HG03139 (cell line): ENCODE data around the gene UGDH.
"Not testable (repeated sequence)": the region's sequence is repeated elsewhere in the genome, so short reads cannot be mapped to it uniquely, and the experiment has no call there.

Experiments used
- ATAC-seq: cut with Tn5 transposase; IDR thresholded peaks from one replicate; pipeline ENCODE4 v1.9.1; 2021; ENCODE audit not compliant: unreplicated experiment

The UGDH gene

GRCh38 chr4:39527296-39528060 is at the start of gene UGDH:
UGDH (minus strand) TSS chr4:39527439; CDS start chr4:39521512, 5,927 bp downstream.
- peak; percentile 94 for ATAC-seq

DNA sequence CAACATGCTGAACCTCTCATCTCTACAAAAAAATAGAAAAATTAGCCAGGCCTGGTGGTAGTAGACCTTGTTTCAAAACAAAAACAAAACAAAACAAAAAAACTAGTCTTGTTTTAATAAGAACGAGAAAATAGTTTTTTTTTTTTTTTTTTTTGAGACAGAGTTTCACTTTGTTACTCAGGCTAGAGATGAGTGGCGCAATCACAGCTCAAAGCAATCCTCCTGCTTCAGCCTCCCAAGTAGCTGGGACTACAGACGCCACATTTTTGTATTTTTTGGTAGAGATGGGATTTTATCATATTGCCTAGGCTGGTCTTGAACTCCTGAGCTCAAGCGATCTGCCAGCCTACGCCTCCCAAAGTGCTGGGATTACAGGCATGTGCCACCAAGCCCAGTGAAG is 47.7 kb upstream of the UGDH start:
- no peak for ATAC-seq

- no peak for ATAC-seq
These were observed 44.3 kb upstream of the UGDH start for GRCh38 chr4:39571504-39571903.

GRCh38 chr4:39571054-39571453 is 43.8 kb upstream of the UGDH start:
- ATAC-seq: no peak

DNA sequence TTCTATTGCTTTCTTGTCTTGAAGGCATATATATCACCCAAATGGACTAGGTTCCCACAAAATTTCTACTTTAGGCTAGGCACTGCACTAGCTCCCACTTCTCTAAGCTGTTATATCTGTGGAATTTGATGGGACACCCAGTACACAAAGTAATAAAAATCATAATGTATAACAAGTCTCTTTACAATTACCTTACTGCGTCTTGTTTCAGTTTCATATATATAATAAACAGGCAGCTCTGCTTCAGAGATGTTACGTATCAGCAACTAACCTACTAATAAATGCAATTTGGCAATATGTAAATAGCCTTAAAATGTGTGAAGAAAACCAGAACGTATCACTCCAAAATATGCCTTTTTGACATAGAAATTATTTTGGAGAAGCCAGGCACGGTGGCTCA is 42.0 kb upstream of the UGDH start:
- ATAC-seq: no peak

DNA sequence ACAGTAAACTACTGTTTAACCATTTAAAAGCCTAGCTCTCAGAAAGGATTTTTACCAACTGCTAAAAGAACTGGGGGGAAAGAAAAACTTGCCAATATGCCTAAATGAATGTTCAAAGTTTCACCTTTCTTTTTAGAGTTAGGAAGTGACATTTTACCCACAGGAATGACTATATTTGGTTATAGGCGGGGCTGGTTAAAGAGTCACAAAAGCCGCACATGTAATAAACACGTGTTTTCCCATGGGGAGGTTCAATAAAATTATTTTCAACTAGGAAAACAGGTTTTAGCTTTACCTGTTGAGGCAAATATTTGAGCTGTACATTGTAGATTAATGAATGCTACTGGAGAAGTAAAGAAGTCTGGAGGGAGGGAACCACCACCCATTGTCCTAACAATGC is 41.6 kb upstream of the UGDH start:
- ATAC-seq: no peak

DNA sequence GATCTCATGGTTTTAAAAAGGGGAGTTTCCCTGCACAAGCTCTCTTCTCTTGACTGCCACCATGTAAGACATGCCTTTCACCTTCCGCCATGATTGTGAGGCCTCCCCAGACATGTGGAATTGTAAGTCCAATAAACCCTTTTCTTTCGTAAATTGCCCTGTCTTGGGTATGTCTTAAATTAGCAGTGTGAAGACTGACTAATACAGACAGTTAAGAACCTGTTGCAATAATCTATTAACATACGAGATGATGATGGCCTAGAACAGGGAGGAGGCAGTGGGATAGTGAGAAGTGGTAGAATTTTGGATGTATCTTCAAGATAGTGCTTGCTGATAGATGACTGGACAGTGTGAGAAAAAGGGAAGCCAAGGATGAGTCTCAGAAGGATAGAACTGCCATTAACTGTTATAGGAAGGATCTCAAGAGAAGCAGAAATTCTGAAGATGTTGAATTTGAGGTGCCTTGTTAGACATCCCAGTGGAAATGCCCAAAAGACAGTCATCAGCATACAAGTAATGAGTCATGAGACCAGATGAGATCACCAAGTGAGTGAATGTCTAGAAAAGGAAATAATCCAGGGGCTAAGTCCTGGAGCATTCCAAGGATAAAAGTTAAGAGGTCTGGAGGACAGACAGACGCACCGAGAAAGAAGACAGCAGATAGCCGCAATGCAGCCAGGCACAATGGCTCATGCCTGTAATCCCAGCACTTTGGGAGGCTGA is 38.8 kb upstream of the UGDH start:
- no peak for ATAC-seq

DNA sequence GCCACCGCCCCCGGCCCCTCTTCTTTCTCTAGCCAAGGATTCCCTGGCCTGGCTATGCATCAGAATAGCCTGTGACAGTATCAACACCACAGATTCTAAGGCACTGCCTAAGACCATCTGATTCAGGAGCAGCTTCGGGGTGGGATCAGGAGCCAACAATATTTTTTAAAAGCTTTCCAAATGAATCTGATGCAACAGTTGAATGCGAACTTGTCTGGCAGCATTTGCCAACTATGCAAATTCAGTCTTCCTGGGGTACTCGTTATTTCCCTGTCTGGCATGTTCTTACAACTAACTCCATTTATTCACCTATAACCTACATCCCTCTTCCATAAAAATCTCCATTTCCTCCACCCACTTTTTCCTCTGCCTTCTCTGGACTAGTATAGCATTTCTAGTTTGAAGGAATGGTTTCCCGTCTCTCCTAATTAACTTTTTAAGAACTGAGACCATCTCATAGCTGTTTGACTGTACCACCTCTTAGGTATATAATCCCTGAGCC is 36.2 kb upstream of the UGDH start:
- ATAC-seq: no peak

GRCh38 chr4:39562792-39563191 is 35.6 kb upstream of the UGDH start:
- ATAC-seq: no peak

GRCh38 chr4:39559626-39560025 is 32.4 kb upstream of the UGDH start:
- no peak for ATAC-seq

DNA sequence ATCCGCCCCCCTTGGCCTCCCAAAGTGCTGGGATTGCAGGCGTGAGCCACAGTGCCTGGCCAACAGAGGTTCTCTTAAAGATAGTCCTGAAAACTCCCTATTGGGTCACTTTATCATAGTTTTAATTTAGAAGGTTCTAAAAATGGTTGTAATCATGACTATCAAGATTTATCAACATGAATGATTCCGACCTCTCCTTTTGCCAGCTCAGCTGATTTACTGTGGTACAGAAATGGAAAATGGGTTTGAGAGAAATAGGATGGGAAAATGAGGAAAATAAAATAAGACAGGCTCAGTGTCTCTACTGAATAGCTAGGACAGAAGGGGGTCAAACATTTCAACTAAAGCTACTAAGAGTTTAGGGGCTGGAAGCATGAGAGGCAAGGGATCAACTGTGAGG is 28.2 kb upstream of the UGDH start:
- no peak for ATAC-seq

GRCh38 chr4:39548425-39549067 is 21.3 kb upstream of the UGDH start:
- ATAC-seq: no peak

DNA sequence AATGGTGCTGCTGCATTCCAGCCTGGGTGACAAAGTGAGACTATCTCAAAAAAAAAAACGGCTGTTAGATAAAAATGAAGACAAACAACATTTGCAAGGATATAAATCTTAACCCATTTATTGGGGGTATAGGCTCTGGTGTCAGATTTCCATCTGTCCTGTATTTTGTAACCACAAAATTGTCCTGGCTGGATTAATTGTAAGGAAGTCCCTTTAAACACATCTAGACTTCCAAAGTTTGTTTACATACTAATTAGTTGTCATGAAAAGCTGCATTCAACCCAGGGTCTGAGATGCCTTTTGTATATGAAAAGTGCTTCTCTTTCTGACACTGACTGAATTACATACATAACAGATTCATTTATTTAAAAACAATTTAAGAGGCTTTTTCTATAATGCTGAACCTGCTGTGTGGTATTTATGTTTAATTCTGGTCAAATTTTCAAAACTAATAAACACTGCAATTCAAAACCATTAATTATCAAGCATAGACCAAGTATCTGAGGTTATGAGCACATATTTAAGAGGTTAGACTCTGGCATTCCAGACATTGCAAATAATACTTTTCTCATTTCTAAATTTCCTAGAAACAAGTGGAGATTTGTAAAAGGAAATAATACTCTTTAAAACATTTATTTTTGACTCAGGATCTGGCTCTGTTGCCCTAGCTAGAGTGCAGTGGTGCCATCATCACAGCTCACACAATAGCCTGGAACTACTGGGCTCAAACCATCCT is 17.5 kb upstream of the UGDH start:
- ATAC-seq: no peak

- ATAC-seq: not testable (repeated sequence)
These were observed 16.8 kb upstream of the UGDH start for GRCh38 chr4:39544080-39544479.

GRCh38 chr4:39543034-39543433 is 15.8 kb upstream of the UGDH start:
- no peak for ATAC-seq

GRCh38 chr4:39542611-39543012 is 15.4 kb upstream of the UGDH start:
- no peak for ATAC-seq

DNA sequence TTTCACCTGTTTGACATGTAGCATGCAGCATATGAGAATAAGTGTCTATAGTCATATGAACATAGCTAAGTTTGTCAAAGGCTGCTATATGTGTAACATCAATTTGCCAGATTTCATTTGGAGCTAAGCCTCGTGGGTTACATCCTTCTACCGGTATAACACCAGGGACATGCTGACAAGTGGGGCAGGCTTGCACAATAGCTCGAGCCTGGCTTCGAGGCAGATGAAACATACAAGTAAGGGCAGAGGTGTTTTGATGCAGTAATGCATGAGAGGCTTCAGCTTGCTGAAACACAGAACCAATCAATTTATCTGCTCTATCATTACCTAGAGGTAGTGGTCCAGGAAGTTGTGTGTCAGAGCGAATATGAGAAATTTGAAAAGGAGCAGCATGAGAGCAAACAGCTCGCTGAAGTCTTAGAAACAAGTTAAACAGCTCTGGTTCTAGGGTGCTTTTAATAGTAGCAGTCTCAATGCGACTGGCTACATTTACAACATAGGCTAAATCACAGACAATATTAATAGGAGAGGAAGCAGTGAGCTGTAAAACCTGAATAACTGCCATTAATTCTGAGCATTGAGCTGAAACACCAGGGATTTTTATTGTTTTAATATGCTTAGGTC is 14.9 kb upstream of the UGDH start:
- no peak for ATAC-seq

- no peak for ATAC-seq
These were observed 11.9 kb upstream of the UGDH start for GRCh38 chr4:39539089-39539611.

GRCh38 chr4:39533541-39533940 is 6.3 kb upstream of the UGDH start:
- no peak for ATAC-seq

DNA sequence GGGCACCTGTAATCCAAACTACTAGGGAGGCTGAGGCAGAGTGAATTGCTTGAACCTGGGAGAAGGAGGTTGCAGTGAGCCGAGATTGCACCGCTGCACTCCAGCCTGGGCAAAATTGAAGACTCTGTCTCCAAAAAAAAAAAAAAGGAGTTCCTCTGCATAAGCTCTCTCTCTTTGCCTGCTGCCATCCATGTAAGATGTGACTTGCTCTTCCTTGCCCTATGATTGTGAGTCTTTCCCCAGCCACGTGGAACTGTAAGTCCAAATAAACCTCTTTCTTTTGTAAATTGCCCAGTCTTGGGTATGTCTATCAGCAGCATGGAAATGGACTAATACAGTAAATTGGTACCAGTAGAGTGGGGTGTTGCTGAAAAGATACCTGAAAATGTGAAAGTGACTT is 5.0 kb upstream of the UGDH start:
- not testable (repeated sequence) for ATAC-seq
